HepG2 (cell line): ENCODE measurements around the gene DLX4. TPM values are rescaled to one million over a fixed set of nuclear protein-coding genes. Genes with fewer than 3 reads are reported as not detected.

Experiments
- CEBPZ ChIP-seq: IDR thresholded peaks from 2 replicates; pipeline ENCODE4 v1.6.1; 2012; ENCODE audit warnings: low read length, improper control_type of control experiment
- GTF2F1 ChIP-seq: fragments of 150-350 bp; IDR thresholded peaks from 2 replicates; pipeline ENCODE4 v1.6.1; 2014; ENCODE audit warnings: low read length
- HHEX ChIP-seq: IDR thresholded peaks from 2 replicates; pipeline ENCODE4 v1.6.1; 2016; ENCODE audit warnings: control low read depth
- MED13 ChIP-seq: sonication (generic); formaldehyde crosslinking; IDR thresholded peaks from 2 replicates; pipeline ENCODE4 v1.5.0; 2020; ENCODE audit warnings: missing genetic modification reagents
- SOX6 ChIP-seq, 2 experiments: fragments of 450-650 bp in 1 of 2; sonication (generic) in 1 of 2; formaldehyde crosslinking in 1 of 2; IDR thresholded peaks; 2 replicates each; pipeline versions ENCODE4 v1.4.0 to v1.6.1; 2017 to 2020; ENCODE audit warnings: antibody characterized with exemption in 1 of 2, mild to moderate bottlenecking in 1 of 2, missing genetic modification reagents in 1 of 2
- ZHX1 ChIP-seq: sonication (generic); formaldehyde crosslinking; IDR thresholded peaks from 2 replicates; pipeline ENCODE4 v1.8.1; 2022; ENCODE audit warnings: low read depth, mild to moderate bottlenecking, missing genetic modification reagents
- ZNF276 ChIP-seq: sonication (generic); formaldehyde crosslinking; IDR thresholded peaks from 2 replicates; pipeline ENCODE4 v1.4.0; 2020; ENCODE audit warnings: mild to moderate bottlenecking, low read depth, missing genetic modification reagents
- ZNF33B ChIP-seq: sonication (generic); formaldehyde crosslinking; IDR thresholded peaks from 2 replicates; pipeline ENCODE4 v1.5.1; 2020; ENCODE audit warnings: mild to moderate bottlenecking, missing genetic modification reagents
- ZNF343 ChIP-seq: sonication (generic); formaldehyde crosslinking; IDR thresholded peaks from 2 replicates; pipeline ENCODE4 v1.4.0; 2020; ENCODE audit warnings: mild to moderate bottlenecking, missing genetic modification reagents
- ZNF713 ChIP-seq: sonication (generic); formaldehyde crosslinking; IDR thresholded peaks from 2 replicates; pipeline ENCODE4 v1.4.0; 2020; ENCODE audit warnings: mild to moderate bottlenecking, missing genetic modification reagents
- polyA plus RNA-seq, 8 experiments: library from polyadenylated mRNA; depleted of rRNA in 3 of 8; stranded (reverse) in 7 of 8; unstranded in 1 of 8; fragments of >200 nt; fragmentation: Illumina TruSeq in 4 of 8; extraction: Trizol in 4 of 8; gene quantifications; 2 replicates each; pipeline versions ENCODE4 v1.2.1 to v1.2.3, GENCODE V29; 2011 to 2016; ENCODE audit warnings: low read depth in 4 of 8, missing spikeins in 1 of 8, mixed read lengths in 1 of 8; ENCODE audit not compliant: insufficient read depth in 1 of 8
- total RNA-seq, 5 experiments: library from RNA; depleted of rRNA; stranded (reverse); fragments of >200 nt; fragmentation: Illumina TruSeq; extraction: Trizol; gene quantifications; 2 replicates each; pipeline ENCODE4 v1.2.3, GENCODE V29; 2016; ENCODE audit warnings: low read depth in 1 of 5

The DLX4 gene
- total and polyA plus RNA-seq, 2 of the 13 experiments (the other 11 are each of a cell fraction or from before 2014, with no cell fraction given), result 0.55 to 2.3 TPM

GRCh38 chr17:49967205-49967604 is 1.8 kb upstream of the DLX4 start (continued):
- TF ChIP-seq CEBPZ, result no peak
- TF ChIP-seq HHEX (CRISPR knock-in tag), result no peak
- TF ChIP-seq GTF2F1, result no peak
- TF ChIP-seq ZNF276 (CRISPR knock-in tag), result no peak
- TF ChIP-seq MED13 (CRISPR knock-in tag), result no peak
- TF ChIP-seq ZNF713 (CRISPR knock-in tag), result no peak
- TF ChIP-seq ZHX1 (CRISPR knock-in tag), result no peak
- TF ChIP-seq ZNF343 (CRISPR knock-in tag), result no peak
- no peak for TF ChIP-seq ZNF33B (CRISPR knock-in tag)
- TF ChIP-seq SOX6 (IDR thresholded peaks at IDR 0.05), result no peak
- no peak for TF ChIP-seq SOX6 (CRISPR knock-in tag; IDR thresholded peaks at IDR 0.05)
- TF ChIP-seq, all 625 proteins: peak for 0
